K562 (cell line): ENCODE measurements around the gene ARPC1A. TPM values are rescaled to one million over a fixed set of nuclear protein-coding genes. Genes with fewer than 3 reads are reported as not detected.

Experiments
- ATAC-seq: fragments of 200-7000 bp; cut with Tn5 transposase; 3 replicates; pipeline ENCODE4 v1.9.1; 2020; ENCODE audit warnings: moderate library complexity
- BruUV-seq: library from RNA; stranded (reverse); fragments of 400-500 nt; replicated peaks from 2 replicates; lab custom pipeline; 2021; lab: Mats Ljungman, UMichigan
- CTCF ChIA-PET: fragments of 300-600 bp; formaldehyde crosslinking; extraction: SDS; loops from one replicate; lab custom pipeline; 2021; ENCODE audit warnings: low intra/inter-chr PET ratio; lab: Yijun Ruan, JAX
- POLR2A ChIA-PET: fragments of 300-600, 350-650 bp; sonication (Branson Sonifier 250); formaldehyde crosslinking; extraction: SDS; loops from one replicate; lab custom pipeline; 2021; ENCODE audit warnings: antibody characterized with exemption, inconsistent platforms; lab: Yijun Ruan, JAX
- DNase-seq, 4 experiments: peaks; one replicate each; pipeline versions ENCODE4 v3.0.0 to v3.0.0-alpha.2; 2011 to 2018; ENCODE audit warnings: low spot score in 3 of 4, mixed read lengths in 3 of 4; ENCODE audit errors: extremely low read depth in 1 of 4
- FAIRE-seq: peaks from 2 replicates; lab custom pipeline; 2011; peaks lifted over from hg19 to GRCh38; lab: Jason Lieb, UNC
- H2AFZ ChIP-seq: 2 replicates; pipeline ENCODE4 v1.6.0; 2011; ENCODE audit warnings: low read depth, low read length, control low read depth, inconsistent platforms
- H3K27ac ChIP-seq: fragments of 200-600 bp; 3 replicates; pipeline ENCODE4 v1.8.0; 2011; ENCODE audit warnings: low read depth, mild to moderate bottlenecking, control low read depth, inconsistent platforms, low read length, moderate library complexity, mixed read lengths; ENCODE audit errors: extremely low read depth
- H3K27me3 ChIP-seq, 2 experiments: fragments of 300-600 bp in 1 of 2; 2 replicates in 1 of 2; 3 replicates in 1 of 2; pipeline versions ENCODE4 v1.6.0 to v1.8.0; 2011; ENCODE audit warnings: inconsistent platforms in 2 of 2, low read length in 2 of 2, mild to moderate bottlenecking in 1 of 2, mixed read lengths in 1 of 2, moderate library complexity in 1 of 2; ENCODE audit not compliant: control insufficient read depth in 2 of 2, insufficient read depth in 2 of 2
- H3K36me3 ChIP-seq: fragments of 300-600 bp; 3 replicates; pipeline ENCODE4 v1.8.0; 2011; ENCODE audit warnings: mild to moderate bottlenecking, low read length, inconsistent platforms; ENCODE audit not compliant: control insufficient read depth, insufficient read depth
- H3K4me1 ChIP-seq, 2 experiments: fragments of 200-600 bp in 1 of 2; replicated peaks in 1 of 2; 2 replicates in 1 of 2; 3 replicates in 1 of 2; pipeline versions ENCODE4 v1.5.1 to v1.8.0; 2011; ENCODE audit warnings: inconsistent platforms in 2 of 2, low read length in 2 of 2, mild to moderate bottlenecking in 1 of 2, mixed read lengths in 1 of 2, moderate library complexity in 1 of 2; ENCODE audit not compliant: control insufficient read depth in 2 of 2, insufficient read depth in 2 of 2
- H3K4me2 ChIP-seq: 2 replicates; pipeline ENCODE4 v1.6.1; 2011; ENCODE audit warnings: low read length, control low read depth, inconsistent platforms, mixed read lengths; ENCODE audit not compliant: insufficient read depth
- H3K4me3 ChIP-seq: fragments of 200-600 bp; sonication (generic), shearing (Covaris generic); 2 replicates; pipeline ENCODE4 v1.5.1; 2016; ENCODE audit warnings: control low read depth, inconsistent platforms
- H3K79me2 ChIP-seq: fragments of 200-600 bp; 3 replicates; pipeline ENCODE4 v1.8.0; 2011; ENCODE audit warnings: low read length, inconsistent platforms; ENCODE audit not compliant: control insufficient read depth, insufficient read depth
- H3K9ac ChIP-seq, 2 experiments: 2 replicates each; pipeline versions ENCODE4 v1.6.0 to v1.6.1; 2011; ENCODE audit warnings: low read depth in 2 of 2, low read length in 2 of 2, control low read depth in 1 of 2, inconsistent platforms in 1 of 2, mild to moderate bottlenecking in 1 of 2, mixed read lengths in 1 of 2; ENCODE audit not compliant: insufficient read depth in 1 of 2
- H3K9me1 ChIP-seq: one replicate; pipeline ENCODE4 v1.6.0; 2011; ENCODE audit warnings: inconsistent platforms, mild to moderate bottlenecking, low read length, moderate library complexity; ENCODE audit not compliant: control insufficient read depth, insufficient read depth
- H3K9me3 ChIP-seq: replicated peaks from 2 replicates; pipeline ENCODE4 v1.5.1; 2011; ENCODE audit warnings: low read depth, low read length, inconsistent platforms; ENCODE audit not compliant: control insufficient read depth, insufficient read depth
- H4K20me1 ChIP-seq: replicated peaks from 2 replicates; pipeline ENCODE4 v1.6.1; 2011; ENCODE audit warnings: low read length, inconsistent platforms, mixed read lengths; ENCODE audit not compliant: control insufficient read depth, insufficient read depth
- DDX20 ChIP-seq: fragments of 450-650 bp; IDR thresholded peaks from 2 replicates; pipeline ENCODE4 v1.6.1; 2016; ENCODE audit warnings: missing genetic modification characterization, low read depth, mild to moderate bottlenecking, missing compliant biosample characterization, moderate library complexity
- HDAC1 ChIP-seq, 2 experiments: fragments of 450-650 bp; IDR thresholded peaks; 2 replicates each; pipeline ENCODE4 v1.6.1; 2016 to 2017; ENCODE audit warnings: inconsistent platforms in 1 of 2, mild to moderate bottlenecking in 1 of 2, moderate library complexity in 1 of 2
- JUND ChIP-seq, 2 experiments: IDR thresholded peaks; 2 replicates in 1 of 2; 3 replicates in 1 of 2; pipeline ENCODE4 v1.6.1; 2011; ENCODE audit warnings: borderline replicate concordance in 2 of 2, low read depth in 2 of 2, low read length in 2 of 2, improper control_type of control experiment in 1 of 2, missing biosample characterization in 1 of 2, missing genetic modification characterization in 1 of 2, missing genetic modification reagents in 1 of 2
- POLR2A ChIP-seq: fragments of 450-650 bp; conservative IDR thresholded peaks from 2 replicates; pipeline ENCODE4 v1.6.1; 2016
- POLR2AphosphoS2 ChIP-seq: IDR thresholded peaks from 2 replicates; pipeline ENCODE4 v1.6.1; 2012; ENCODE audit warnings: low read length, improper control_type of control experiment
- POLR2G ChIP-seq: fragments of 200-400 bp; formaldehyde crosslinking; IDR thresholded peaks from 2 replicates; pipeline ENCODE4 v1.6.1; 2017; ENCODE audit warnings: low read depth, mild to moderate bottlenecking, antibody characterized with exemption, low read length, moderate library complexity
- RBFOX2 ChIP-seq: fragments of 200-400 bp; formaldehyde crosslinking; IDR thresholded peaks from 2 replicates; pipeline ENCODE4 v1.6.1; 2017; ENCODE audit warnings: low read depth, mild to moderate bottlenecking, low read length, moderate library complexity
- SRSF3 ChIP-seq: fragments of 200-400 bp; formaldehyde crosslinking; IDR thresholded peaks from 2 replicates; pipeline ENCODE4 v1.6.1; 2016; ENCODE audit warnings: mild to moderate bottlenecking, low read length, moderate library complexity; ENCODE audit not compliant: insufficient read depth
- SUPT5H ChIP-seq: fragments of 450-650 bp; IDR thresholded peaks from 2 replicates; pipeline ENCODE4 v1.6.1; 2016
- ZNF644 ChIP-seq: fragments of 200-800 bp; sonication (Bioruptor generic); IDR thresholded peaks from 2 replicates; pipeline ENCODE4 v1.6.1; 2016; ENCODE audit warnings: low read depth, missing genetic modification characterization, missing compliant biosample characterization
- WGBS: fragments of 100-300 bp; shearing (Covaris generic); methylation state at CpG from one replicate; pipeline ENCODE4 v1.1.6; 2016; ENCODE audit warnings: low coverage, mixed read lengths; ENCODE audit not compliant: insufficient coverage; ENCODE audit errors: missing lambda C conversion rate; 5-methylcytosine and 5-hydroxymethylcytosine counted together
- in situ Hi-C: fragments of 300-500 bp; cut with MboI; formaldehyde crosslinking; loops from 4 replicates; pipeline ENCODE4 v1.15.0; 2018; ENCODE audit warnings: inconsistent platforms, mixed read lengths
- intact Hi-C: fragments of 100-400 bp; cut with micrococcal nuclease; formaldehyde crosslinking; loops from 2 replicates; pipeline ENCODE4 v1.14.2; 2022
- polyA plus RNA-seq, 8 experiments: library from polyadenylated mRNA; depleted of rRNA in 4 of 8; stranded (reverse) in 5 of 8; unstranded in 3 of 8; fragments of >200 nt; fragmentation: Nextera tagmentation in 2 of 8; fragmentation: Illumina TruSeq in 1 of 8; extraction: Ambion mirVana in 2 of 8; extraction: Trizol in 1 of 8; gene quantifications; 2 replicates each; pipeline versions ENCODE4 v1.2.1 to v1.2.3, GENCODE V29; 2011 to 2014; ENCODE audit warnings: inconsistent platforms in 1 of 8, missing spikeins in 1 of 8
- total RNA-seq, 7 experiments: library from RNA; depleted of rRNA in 6 of 7; stranded (reverse); fragments of >200 nt in 6 of 7; fragmentation: Illumina TruSeq in 2 of 7; extraction: Trizol in 2 of 7; gene quantifications; 2 replicates each; pipeline versions ENCODE4 v1.2.1 to v1.2.3, GENCODE V29; 2011 to 2021; ENCODE audit warnings: low replicate concordance in 1 of 7
- TF ChIP-seq, protein P1 (sequence below), 3 experiments: IDR thresholded peaks in 2 of 3; conservative IDR thresholded peaks in 1 of 3; 2 replicates each; pipeline ENCODE4 v1.5.1; 2011 to 2012; ENCODE audit warnings: low read length in 3 of 3, mild to moderate bottlenecking in 3 of 3, control low read depth in 2 of 3, improper control_type of control experiment in 1 of 3, inconsistent platforms in 1 of 3, low read depth in 1 of 3, mixed read lengths in 1 of 3, moderate library complexity in 1 of 3; ENCODE audit not compliant: insufficient read depth in 2 of 3
- TF ChIP-seq, protein P2 (sequence below): fragments of 450-650 bp; formaldehyde crosslinking; IDR thresholded peaks from 2 replicates; pipeline ENCODE4 v1.4.0; 2022; ENCODE audit warnings: mild to moderate bottlenecking, moderate library complexity

ARPC1A gene
- total and polyA plus RNA-seq, 9 of the 15 experiments (the other 6 are each of a cell fraction or from before 2014, with no cell fraction given) = 39.5 to 151 (median 86.1) TPM

DNA sequence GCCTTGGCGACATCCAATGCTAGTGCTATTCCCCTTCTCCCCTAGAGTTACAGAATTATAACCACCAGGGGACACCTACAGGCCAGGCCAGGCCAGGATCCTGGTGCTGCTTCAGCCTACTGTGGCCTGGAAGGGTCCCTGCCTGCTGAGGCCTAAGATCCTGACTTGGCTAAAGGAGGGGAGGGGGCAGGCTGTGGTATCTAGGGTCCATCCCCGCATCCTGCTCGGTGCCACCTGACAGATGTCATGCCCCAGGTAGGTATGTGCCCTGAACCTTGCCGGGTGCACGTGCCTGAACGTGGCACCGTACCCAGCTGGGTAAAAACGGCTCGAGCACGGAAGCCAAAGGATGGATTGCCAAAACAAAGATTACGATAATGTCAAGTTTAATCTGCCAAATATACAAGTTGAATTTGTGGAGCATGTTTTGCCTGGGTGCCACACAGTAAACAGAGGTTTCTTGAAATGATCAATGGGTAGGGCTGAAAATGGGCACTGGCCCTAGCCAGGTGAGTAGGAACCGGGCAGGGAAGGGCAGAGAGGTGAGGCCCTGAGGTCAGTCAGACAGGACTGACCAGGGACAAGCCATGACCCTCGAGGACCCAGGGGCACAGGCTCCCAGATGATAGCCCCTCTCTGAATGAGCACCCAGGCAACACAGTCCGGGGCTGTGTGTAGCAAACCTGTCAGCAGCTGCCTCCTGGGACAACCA is 70.1 kb downstream of the ARPC1A start:
- WGBS = 92% methylated on average over 14 of the region's 14 CpGs
- POLR2A ChIA-PET = interaction anchor here (0.6 to 4.7 kb wide), 4 partner anchors 9 to 224 kb away, joined by 3 to 35 read pairs (median 5); partner anchors contain the start of genes BUD31 and PDAP1
- TF ChIP-seq SUPT5H = peak; percentile 61
- TF ChIP-seq, protein P1, sequence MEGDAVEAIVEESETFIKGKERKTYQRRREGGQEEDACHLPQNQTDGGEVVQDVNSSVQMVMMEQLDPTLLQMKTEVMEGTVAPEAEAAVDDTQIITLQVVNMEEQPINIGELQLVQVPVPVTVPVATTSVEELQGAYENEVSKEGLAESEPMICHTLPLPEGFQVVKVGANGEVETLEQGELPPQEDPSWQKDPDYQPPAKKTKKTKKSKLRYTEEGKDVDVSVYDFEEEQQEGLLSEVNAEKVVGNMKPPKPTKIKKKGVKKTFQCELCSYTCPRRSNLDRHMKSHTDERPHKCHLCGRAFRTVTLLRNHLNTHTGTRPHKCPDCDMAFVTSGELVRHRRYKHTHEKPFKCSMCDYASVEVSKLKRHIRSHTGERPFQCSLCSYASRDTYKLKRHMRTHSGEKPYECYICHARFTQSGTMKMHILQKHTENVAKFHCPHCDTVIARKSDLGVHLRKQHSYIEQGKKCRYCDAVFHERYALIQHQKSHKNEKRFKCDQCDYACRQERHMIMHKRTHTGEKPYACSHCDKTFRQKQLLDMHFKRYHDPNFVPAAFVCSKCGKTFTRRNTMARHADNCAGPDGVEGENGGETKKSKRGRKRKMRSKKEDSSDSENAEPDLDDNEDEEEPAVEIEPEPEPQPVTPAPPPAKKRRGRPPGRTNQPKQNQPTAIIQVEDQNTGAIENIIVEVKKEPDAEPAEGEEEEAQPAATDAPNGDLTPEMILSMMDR (IDR thresholded peaks at IDR 0.05 in 2 of 3, conservative IDR thresholded peaks at IDR 0.05 in 1 of 3; ENCODE audit: insufficient read depth in 2 of 3, low read depth in 1 of 3, low read length in 3 of 3) = peak; percentile 12 to 27 (median 24); a peak in 3 of 6 replicates
- TF ChIP-seq DDX20 (tag) = no peak
- no peak for TF ChIP-seq HDAC1 (IDR thresholded peaks at IDR 0.05)
- TF ChIP-seq, protein P2, sequence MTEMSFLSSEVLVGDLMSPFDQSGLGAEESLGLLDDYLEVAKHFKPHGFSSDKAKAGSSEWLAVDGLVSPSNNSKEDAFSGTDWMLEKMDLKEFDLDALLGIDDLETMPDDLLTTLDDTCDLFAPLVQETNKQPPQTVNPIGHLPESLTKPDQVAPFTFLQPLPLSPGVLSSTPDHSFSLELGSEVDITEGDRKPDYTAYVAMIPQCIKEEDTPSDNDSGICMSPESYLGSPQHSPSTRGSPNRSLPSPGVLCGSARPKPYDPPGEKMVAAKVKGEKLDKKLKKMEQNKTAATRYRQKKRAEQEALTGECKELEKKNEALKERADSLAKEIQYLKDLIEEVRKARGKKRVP (CRISPR knock-in tag) = 0 out of 2 replicates have a peak, but pooled peaks have one; percentile 10
- peak; percentile 71 for TF ChIP-seq POLR2G
- peak; percentile 76 for TF ChIP-seq POLR2A
- no peak for TF ChIP-seq ZNF644 (tag)
- TF ChIP-seq JUND (IDR thresholded peaks at IDR 0.05; ENCODE audit: borderline replicate concordance, low read depth, low read length) = no peak
- no peak for TF ChIP-seq JUND (tag; IDR thresholded peaks at IDR 0.05; ENCODE audit: borderline replicate concordance, low read depth, low read length)
- TF ChIP-seq POLR2AphosphoS2 = peak; percentile 82; the same call in 1 of the 2 replicates
- TF ChIP-seq SRSF3 = no peak
- peak; percentile 59 for TF ChIP-seq RBFOX2
- TF ChIP-seq, all 486 proteins: peak for 7
- FAIRE-seq = no peak
- H3K27me3 ChIP-seq = no peaks in the 10 kb centered on the region
- in situ Hi-C loops (no loop called here), intact Hi-C loops (no loop called here)
- peak overlapping the region in 1 of 2 experiments; percentile 65; a peak in 2 of 4 replicates for H3K9ac ChIP-seq
- peaks cover 96% of the 10 kb centered on the region for H3K36me3 ChIP-seq
- no peaks in the 10 kb centered on the region for H3K9me1 ChIP-seq
- no peak overlapping the region for H3K27ac ChIP-seq
- ATAC-seq = peak; percentile 9; the same call in 1 of the 3 replicates
- no peak overlapping the region for H2AFZ ChIP-seq
- H3K4me3 ChIP-seq = no peak overlapping the region
- no peaks in the 10 kb centered on the region for H3K79me2 ChIP-seq
- peaks cover 28% of the 10 kb centered on the region; the same call in 1 of the 2 replicates for H4K20me1 ChIP-seq
- H3K9me3 ChIP-seq = no peaks in the 10 kb centered on the region
- CTCF ChIA-PET = no interaction called here
- BruUV-seq = TSS peak; percentile 92
- H3K4me1 ChIP-seq = peaks cover 0 to 32% of the 10 kb centered on the region in 2 experiments; a peak in 2 of 5 replicates
- no peak overlapping the region for H3K4me2 ChIP-seq
- no peak for DNase-seq
